ENCODE measurements around the gene MPRIP.

DNA sequence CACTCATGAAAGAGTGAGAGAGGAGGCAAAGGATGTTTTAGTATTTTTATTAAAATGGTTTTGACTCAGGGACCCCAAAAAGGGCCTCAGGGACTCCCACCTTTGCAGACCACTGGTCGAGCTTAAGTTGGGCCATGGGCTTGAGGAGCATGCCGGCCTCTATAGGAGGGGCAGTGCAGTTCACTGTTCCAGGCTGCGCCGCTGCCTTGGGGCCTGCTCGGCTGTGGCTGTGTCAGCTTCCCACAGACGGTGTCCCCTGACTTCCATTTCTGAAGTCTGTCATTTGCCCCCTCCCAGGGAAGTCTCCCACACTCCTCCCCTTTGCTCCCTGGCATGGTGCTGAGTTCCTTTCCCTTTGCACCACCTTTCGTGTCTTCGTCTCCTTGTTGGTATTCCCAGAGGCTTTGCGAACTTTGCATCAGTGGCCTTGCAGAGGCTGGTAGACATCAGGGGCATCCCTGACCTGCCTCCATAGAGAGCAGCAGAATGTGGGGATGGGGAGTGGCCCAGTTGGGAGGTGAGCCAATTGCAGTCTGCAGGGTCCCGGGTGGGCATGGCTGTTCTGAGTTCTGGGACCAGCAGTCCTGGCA lies 17.1 kb downstream of the MPRIP start:
- TF ChIP-seq CTCF (IDR thresholded peaks at IDR 0.05) (no peak), POLR2A (IDR thresholded peaks at IDR 0.05) (no peak)

Data from Peyer's patch (tissue), 4 donors.